Activated T-cell treated with anti-CD3 and anti-CD28 coated beads, Interleukin-2, amount 50 U/mL, for 24 hours (primary cell): ENCODE results near the gene NRN1.

Experiments used
- DNase-seq: peaks from one replicate; pipeline ENCODE4 v3.0.0-alpha.2; 2020
- H3K27ac Mint-ChIP-seq: 2 replicates; pipeline ENCODE4 v1.8.0; 2020; ENCODE audit warnings: mild to moderate bottlenecking, mixed read lengths
- H3K27me3 Mint-ChIP-seq: 2 replicates; pipeline ENCODE4 v1.8.0; 2020; ENCODE audit warnings: mixed read lengths
- H3K36me3 Mint-ChIP-seq: 2 replicates; pipeline ENCODE4 v1.8.0; 2020; ENCODE audit warnings: low read depth, mixed read lengths
- H3K4me1 Mint-ChIP-seq: 2 replicates; pipeline ENCODE4 v1.8.0; 2020; ENCODE audit warnings: low read depth, mixed read lengths
- H3K4me3 Mint-ChIP-seq: 2 replicates; pipeline ENCODE4 v1.8.0; 2020; ENCODE audit warnings: mild to moderate bottlenecking, moderate library complexity, mixed read lengths
- H3K9me3 Mint-ChIP-seq: 2 replicates; pipeline ENCODE4 v1.8.0; 2020; ENCODE audit warnings: mixed read lengths

The NRN1 gene

DNA sequence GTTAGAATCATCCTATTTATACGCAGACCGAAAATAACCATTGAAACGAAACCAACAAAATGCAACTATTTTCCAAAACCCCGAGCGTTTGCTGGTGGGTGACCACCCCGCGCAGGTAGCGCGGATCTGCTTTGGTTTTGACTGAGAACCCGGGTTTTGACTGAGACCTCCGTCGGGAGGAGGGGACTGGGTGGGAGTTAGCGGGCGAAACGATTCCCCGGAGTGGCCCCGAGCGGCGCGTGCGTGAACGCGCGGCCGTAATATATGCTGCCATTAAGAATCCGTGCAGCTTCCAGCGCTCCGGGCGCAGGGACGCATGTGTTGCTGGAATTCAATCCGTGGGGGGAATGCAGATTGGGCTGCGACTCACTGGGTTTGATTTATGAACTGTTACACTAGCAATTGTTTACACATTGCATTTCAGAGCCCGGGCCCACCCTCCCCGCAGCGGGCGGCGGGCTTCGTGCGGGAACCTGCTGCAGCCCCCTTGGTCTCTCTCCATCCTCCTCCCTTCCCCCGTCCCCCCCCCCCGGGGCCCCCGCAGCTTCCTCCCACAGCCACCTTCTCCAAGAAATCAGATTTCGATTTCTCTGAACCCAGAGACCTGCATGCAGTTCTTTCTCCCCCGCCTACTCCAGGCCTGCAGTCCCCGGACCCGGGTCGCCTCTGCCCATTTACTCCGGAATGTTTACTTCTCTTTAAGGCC is 9.9 kb downstream of the NRN1 start:
- peaks cover 94% of the 10 kb centered on the region for H3K27me3 Mint-ChIP-seq
- peaks cover 55% of the 10 kb centered on the region for H3K4me1 Mint-ChIP-seq
- DNase-seq = peak; percentile 42
- no peaks in the 10 kb centered on the region for H3K36me3 Mint-ChIP-seq
- peak overlapping the region; percentile 79 for H3K4me3 Mint-ChIP-seq
- H3K27ac Mint-ChIP-seq = peak overlapping the region; percentile 30
- H3K9me3 Mint-ChIP-seq = peaks cover 4% of the 10 kb centered on the region

DNA sequence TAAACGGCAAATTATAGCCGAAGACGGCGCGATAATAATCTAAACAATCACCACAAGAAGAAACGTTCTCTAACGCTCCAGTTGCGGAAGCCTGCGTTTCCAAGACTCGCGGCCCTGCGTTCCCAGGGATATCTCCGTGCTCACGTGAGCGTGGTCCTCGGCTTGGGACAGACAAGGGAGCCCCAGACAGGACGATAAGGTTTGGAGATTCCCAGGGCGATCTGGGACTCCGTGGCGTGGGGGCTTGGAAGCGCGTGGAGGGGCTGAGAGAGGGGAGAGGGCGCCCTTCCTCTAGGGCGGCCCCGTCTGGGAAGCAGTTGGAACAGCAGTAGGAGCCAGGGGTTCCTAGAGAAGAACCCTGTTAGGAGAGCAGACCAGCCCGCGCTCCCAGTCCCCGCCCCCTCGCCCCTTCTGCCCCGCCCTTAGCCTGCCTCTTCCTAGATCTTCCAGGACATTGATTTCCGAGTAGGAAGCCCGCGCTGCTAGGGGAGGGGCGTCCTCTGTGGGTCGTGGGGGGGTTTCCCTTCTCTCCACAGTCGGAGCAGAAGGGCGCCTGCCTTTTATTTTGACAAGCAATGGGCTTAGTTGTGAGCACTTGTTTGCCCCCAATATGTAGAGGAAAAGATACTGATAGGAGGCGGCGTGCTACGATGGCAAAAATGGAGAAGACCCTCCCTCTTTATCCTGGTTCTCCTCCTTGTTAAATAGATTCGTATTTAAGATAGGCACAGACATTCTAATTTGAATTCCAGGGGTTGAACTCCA is 10.6 kb downstream of the NRN1 start:
- no peak overlapping the region for H3K27ac Mint-ChIP-seq
- peak; percentile 38 for DNase-seq
- H3K36me3 Mint-ChIP-seq = no peaks in the 10 kb centered on the region
- H3K4me3 Mint-ChIP-seq = peak overlapping the region; percentile 79
- peaks cover 93% of the 10 kb centered on the region for H3K27me3 Mint-ChIP-seq
- peaks cover 4% of the 10 kb centered on the region for H3K9me3 Mint-ChIP-seq
- H3K4me1 Mint-ChIP-seq = peaks cover 49% of the 10 kb centered on the region

DNA sequence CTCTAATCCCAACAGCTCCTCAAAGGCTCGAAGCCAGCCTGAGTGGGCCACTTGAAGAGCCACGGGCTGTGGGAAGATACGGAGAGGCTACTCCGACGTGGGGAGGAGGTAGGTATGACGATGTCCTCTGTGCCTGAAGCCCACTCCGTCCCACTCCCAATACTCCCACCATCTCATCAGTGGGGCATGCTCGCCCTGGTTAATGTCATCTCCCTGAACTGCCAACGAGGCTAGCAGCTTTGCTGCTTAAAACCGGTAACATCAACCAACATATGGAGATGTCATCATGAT is 11.1 kb downstream of the NRN1 start:
- peaks cover 92% of the 10 kb centered on the region for H3K27me3 Mint-ChIP-seq
- peak overlapping the region; percentile 79 for H3K4me3 Mint-ChIP-seq
- H3K36me3 Mint-ChIP-seq = no peaks in the 10 kb centered on the region
- peaks cover 49% of the 10 kb centered on the region for H3K4me1 Mint-ChIP-seq
- H3K9me3 Mint-ChIP-seq = peaks cover 4% of the 10 kb centered on the region
- no peak overlapping the region for H3K27ac Mint-ChIP-seq
- DNase-seq = peak; percentile 40

DNA sequence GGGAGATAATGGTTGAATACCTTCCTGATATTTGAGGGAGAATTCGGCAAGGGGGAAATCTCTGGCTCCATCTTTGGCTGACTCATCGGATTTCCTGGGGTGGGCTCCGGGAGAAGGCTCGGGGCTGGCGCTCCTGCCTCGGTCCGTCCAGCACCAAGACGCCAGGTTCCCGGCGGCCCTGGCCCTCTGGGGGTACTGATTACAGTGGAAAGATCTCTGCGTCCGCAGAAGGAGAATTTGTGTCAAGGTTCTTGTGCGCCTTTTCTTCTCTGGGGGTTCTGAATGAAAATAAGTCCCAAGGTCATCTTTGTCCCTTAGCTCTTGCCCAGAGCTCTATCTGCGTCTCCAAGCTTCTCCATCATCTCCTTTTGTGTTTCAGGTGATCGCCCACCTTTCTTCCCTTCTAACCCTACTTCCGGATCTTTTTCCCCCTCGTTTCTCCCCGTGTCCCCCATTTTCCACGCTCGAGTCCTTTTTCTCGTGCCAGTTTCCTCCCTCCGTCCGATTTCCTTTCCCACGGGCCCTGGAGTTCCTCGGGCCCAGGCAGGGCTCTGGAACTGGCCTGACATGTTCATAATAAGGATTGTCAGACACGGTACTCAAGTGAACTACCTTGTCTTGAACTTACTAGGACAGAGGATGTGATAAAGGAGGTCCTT is 11.6 kb downstream of the NRN1 start:
- H3K27ac Mint-ChIP-seq = no peak overlapping the region
- H3K27me3 Mint-ChIP-seq = peaks cover 88% of the 10 kb centered on the region
- DNase-seq = no peak
- peaks cover under 1% of the 10 kb centered on the region for H3K9me3 Mint-ChIP-seq
- no peaks in the 10 kb centered on the region for H3K36me3 Mint-ChIP-seq
- peak overlapping the region; percentile 79 for H3K4me3 Mint-ChIP-seq
- H3K4me1 Mint-ChIP-seq = peaks cover 46% of the 10 kb centered on the region

DNA sequence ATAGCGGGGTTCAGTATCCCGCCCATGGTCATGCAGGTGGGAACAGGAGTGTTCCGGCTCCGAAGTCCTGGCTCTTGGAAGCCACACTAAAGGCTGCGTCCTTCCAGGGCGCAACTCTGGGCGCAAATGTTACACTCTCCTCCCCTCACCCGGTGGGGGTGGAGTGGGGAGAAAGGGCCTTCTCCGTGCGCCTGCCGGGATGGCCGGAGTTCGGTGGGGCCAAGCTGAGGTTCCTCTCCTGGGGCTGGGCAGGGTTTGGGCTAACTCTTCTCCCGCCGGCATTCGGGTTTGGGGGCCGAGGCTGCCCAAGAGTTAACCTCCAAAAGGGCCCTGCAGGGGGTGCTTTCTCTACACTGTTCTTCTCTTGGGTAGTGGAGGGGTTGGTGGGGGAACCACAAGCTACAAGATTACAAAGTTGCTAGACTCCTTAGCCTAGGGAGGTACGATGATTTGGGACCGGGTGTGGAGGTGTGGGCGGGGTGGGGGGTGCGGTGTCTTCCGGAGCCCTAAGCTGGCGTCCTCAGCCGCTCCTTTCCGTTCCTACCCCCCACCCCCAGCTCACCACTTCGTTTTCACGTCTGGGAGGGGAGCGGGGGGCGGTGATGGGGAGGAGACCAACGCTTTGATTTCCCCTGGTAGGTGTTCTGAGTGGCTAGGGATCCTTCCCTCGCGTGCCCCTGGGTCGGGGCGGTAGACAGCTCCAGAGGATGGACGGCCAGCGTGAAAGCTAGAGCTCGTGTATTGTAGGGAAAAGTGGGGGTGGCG is 12.3 kb downstream of the NRN1 start:
- no peaks in the 10 kb centered on the region for H3K9me3 Mint-ChIP-seq
- H3K27me3 Mint-ChIP-seq = peaks cover 87% of the 10 kb centered on the region
- H3K36me3 Mint-ChIP-seq = no peaks in the 10 kb centered on the region
- H3K27ac Mint-ChIP-seq = no peak overlapping the region
- no peak for DNase-seq
- H3K4me3 Mint-ChIP-seq = peak overlapping the region; percentile 28
- peaks cover 39% of the 10 kb centered on the region for H3K4me1 Mint-ChIP-seq

DNA sequence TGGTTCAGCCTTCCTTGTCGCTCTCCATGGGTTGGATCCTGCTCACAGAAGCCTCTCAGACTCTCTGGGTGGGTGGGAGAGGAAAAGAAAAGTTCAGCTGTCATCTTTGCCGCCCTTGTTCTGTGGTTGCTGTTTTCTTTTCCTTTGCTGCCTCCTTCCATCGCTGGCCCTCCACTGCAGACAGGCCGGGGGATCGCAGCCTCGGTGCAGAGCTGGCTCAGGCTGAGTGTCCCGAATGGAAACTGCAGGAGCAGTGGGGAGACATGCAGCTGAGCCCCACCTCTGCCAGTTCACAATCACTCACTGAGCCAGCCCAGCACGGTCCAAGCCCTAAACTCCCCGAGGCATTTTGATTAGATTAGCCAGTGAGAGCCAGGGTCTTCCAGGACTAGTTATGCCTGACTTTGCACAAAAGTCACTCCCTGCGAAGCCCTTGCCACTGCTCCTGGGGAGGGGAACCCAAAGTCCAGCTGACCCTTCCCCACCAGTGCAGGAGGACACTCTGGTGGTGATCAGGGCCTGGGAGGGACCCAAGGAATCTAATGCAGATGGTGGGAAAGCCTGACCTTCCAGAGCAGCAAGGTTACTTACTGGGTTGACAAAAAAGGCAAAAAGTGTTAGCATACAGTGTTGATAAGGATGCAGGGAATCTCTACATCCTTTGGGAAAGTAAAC is 14.0 kb downstream of the NRN1 start:
- Mint-ChIP-seq H3K4me1 (peaks cover 29% of the 10 kb centered on the region), H3K9me3 (no peaks in the 10 kb centered on the region), H3K36me3 (no peaks in the 10 kb centered on the region), H3K4me3 (no peak overlapping the region), H3K27me3 (peaks cover 87% of the 10 kb centered on the region), H3K27ac (no peak overlapping the region)
- DNase-seq = no peak

DNA sequence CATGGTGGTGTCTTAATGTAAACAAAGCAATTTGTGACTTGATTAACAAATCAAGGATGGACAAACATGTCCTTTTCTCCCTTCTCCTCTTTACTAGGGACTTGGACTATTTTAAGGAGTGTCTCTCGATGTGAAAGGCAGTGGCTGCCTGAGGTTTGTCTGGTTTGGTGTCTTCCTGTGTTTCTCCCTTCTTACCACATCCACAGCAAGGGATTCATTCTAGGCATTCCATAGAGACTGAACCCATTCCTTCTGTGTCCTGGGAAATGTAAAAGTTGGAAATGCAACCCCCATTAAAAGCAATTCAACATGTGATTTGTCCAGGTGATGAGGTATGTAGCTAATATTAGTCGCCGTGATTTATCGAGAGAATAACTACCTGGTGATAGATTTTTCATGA is 15.9 kb downstream of the NRN1 start:
- Mint-ChIP-seq H3K36me3 (no peaks in the 10 kb centered on the region), H3K4me3 (no peak overlapping the region), H3K27me3 (peaks cover 75% of the 10 kb centered on the region), H3K4me1 (peaks cover 14% of the 10 kb centered on the region), H3K9me3 (no peaks in the 10 kb centered on the region), H3K27ac (no peak overlapping the region)
- no peak for DNase-seq

DNA sequence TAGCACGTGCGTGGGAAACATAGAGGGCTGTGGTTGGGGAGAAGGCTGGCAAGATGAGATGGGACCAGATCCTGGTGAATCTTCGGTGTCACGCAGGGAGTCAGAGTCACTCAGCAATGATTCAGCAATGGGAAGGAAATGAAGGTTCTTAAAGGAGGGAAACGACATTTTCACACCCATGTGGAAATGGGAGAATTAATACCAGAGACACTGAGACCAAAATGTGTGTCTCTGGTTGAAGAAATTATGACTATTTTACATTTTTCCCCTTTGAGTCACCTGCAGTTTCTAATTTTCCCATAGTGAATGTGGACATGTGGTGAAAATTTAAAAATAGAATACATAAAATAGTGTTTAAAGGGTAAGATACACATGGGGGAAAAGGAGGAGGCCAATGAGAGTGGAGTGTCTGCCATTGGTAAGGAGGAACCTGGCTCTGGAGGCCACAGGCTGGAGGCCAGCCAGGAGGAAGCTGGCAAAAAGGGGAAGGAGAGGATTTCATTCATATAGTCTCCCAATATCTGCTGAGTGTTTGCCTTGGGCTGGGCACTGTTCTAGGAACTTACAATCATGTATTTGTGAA is 17.5 kb downstream of the NRN1 start:
- no peak overlapping the region for H3K27ac Mint-ChIP-seq
- H3K27me3 Mint-ChIP-seq = peaks cover 59% of the 10 kb centered on the region
- no peaks in the 10 kb centered on the region for H3K36me3 Mint-ChIP-seq
- H3K4me1 Mint-ChIP-seq = peaks cover 4% of the 10 kb centered on the region
- no peak for DNase-seq
- H3K9me3 Mint-ChIP-seq = no peaks in the 10 kb centered on the region
- H3K4me3 Mint-ChIP-seq = no peak overlapping the region

DNA sequence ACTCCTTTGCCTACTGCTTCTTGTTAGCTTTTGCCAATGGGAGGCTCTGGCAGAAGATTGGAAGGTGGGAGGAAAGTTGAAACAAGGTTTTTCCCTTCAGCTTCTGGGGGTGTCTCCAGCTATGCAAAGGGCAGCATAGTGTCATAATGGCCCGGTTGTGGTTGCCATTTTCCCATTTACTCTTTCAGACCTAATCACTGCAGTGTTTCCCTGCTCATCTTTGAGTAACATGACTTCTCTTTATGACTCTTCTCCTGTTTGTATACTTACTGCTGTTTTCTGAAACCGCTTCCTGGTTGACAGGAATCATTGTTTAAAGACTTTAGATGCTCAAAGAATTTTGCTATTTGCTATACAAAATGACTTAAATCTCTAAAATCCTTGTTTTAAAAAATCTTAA is 19.9 kb downstream of the NRN1 start:
- no peak overlapping the region for H3K4me3 Mint-ChIP-seq
- no peaks in the 10 kb centered on the region for H3K9me3 Mint-ChIP-seq
- H3K27me3 Mint-ChIP-seq = peaks cover 35% of the 10 kb centered on the region
- DNase-seq = no peak
- H3K36me3 Mint-ChIP-seq = no peaks in the 10 kb centered on the region
- H3K27ac Mint-ChIP-seq = no peak overlapping the region
- peaks cover 17% of the 10 kb centered on the region for H3K4me1 Mint-ChIP-seq

DNA sequence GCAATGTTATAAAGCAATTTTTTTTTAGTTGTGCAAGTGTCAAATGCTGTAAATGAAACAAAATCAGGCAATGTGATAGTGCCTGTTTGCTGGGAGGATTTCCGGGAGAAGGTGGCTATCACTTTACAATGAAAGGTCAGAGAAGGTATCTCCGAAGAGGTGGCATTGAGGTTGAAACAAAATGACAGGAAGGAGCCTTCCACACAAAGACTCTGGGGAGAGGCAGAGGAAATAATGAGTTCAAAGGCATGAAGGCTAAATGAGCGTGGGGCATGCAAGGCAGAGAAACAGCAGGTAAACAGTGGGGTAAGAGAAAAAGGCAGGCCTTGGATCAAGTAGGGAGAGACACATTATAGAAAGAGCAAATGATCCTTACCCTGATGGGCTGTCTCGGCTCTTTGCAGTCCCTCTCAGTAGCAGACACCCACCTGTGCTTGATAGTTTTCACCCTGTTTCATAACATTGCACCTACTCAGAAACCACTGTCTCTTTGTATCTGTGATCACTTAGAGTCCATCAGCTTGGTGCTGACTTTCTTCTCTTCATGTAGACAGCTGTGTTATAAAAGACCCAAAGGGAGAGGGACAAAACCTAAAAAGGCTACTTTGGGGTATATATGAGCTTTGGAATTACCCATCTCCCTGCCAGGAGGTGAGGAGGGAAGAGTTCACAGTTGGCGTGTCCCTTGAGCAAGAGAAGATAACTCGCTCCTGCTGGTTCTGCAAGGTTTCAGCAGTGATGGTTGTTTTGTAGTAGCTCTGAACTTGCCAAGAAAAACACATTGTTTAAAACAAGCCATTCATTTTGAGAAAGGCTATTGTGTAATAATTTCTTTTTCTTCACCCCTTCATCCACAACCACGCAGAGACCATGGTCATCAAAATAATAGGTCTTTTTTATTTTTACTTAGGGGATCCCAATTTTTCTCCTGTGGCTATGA is 22.3 kb downstream of the NRN1 start:
- Mint-ChIP-seq H3K36me3 (no peaks in the 10 kb centered on the region), H3K27ac (no peak overlapping the region), H3K4me1 (peaks cover 31% of the 10 kb centered on the region), H3K4me3 (no peak overlapping the region), H3K27me3 (peaks cover 19% of the 10 kb centered on the region), H3K9me3 (no peaks in the 10 kb centered on the region)
- DNase-seq = no peak

DNA sequence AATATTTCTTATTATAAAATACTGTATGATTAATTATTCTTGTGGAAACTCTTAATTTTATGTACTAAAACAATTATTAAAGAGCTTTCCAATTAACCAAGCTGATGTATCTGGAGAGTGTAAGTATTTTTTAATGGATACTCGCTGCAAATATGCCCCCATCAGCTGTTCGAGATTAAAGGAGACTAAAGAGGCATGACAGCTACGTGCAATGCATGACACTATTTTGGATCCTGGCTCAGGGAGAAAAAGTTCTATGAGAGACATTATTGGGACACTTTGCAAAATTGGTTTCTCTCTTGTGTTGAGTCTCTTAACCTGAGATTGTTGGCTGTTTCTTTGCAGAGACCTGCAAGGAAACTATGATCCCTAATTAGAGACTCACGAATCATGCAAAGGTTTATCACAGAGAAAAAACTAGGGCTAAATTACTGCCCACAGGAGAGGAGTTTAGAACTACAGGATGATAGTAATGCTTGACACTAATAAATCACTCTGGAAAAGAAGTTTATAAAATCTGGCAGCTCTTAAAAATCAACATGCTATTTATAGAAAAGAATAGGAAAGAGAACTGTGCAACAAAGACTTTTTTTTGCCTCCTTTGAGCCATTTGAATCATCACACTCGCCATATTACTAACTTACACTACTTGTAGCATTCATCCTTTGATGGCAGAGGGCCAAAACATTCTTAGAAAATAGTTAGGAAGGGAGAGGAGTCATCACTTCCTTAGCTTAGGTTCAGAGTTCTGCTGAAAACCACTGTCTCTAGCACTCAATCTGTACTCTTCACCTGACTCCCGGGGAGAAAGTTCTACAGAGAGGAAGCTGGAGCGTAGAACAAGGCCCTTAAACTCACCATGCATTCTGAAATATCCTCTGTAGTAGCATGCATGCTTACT is 25.3 kb downstream of the NRN1 start:
- no peak for DNase-seq
- Mint-ChIP-seq H3K36me3 (no peaks in the 10 kb centered on the region), H3K4me1 (peaks cover 31% of the 10 kb centered on the region), H3K9me3 (no peaks in the 10 kb centered on the region), H3K27me3 (peaks cover 4% of the 10 kb centered on the region), H3K27ac (no peak overlapping the region), H3K4me3 (no peak overlapping the region)

DNA sequence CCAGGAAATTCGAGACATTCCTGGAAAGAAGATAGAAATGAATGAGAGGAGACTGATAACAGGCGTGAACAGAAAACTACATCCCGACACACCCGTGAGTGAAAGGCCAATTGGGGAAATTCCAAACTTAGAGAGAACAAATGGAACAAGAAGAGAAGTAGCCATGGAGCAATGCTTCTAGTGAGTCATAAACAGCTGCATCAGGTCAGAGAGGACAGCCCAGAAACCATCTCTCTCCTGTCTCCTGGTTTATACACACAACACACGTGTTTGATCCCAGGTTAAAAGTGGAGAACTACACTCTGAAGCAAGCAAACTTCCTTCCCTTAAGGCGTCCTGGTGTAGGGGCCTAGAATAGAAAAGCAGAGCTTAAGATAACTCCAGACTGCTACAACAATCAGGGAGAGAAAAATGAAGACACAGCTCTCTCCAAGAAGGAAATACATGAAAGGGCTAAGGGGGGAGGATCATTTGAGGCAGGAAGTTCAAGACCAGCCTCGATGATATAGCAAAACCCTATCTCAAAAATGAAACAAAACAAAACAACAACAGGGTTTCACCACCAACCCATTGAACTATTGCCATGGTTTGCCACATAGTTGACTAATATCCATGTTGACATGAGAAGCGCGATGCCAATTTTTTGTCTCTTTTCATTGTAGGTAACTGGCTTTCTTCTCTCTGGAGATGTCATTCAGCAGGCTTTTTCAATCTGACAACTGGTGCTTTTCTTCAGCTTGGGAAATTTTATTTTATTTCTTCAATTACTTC is 26.9 kb downstream of the NRN1 start:
- Mint-ChIP-seq H3K36me3 (no peaks in the 10 kb centered on the region), H3K27me3 (peaks cover 4% of the 10 kb centered on the region), H3K27ac (no peak overlapping the region), H3K9me3 (no peaks in the 10 kb centered on the region), H3K4me3 (no peak overlapping the region), H3K4me1 (peaks cover 31% of the 10 kb centered on the region)
- DNase-seq = no peak
